Pericardium fibroblast (primary cell): Measurements from ENCODE around the gene CREBBP. TPM values are rescaled to one million over a fixed set of nuclear protein-coding genes. Genes with fewer than 3 reads are reported as not detected.

Experiments used
- total RNA-seq: library from RNA; depleted of rRNA; stranded (reverse); fragments of >200 nt; gene quantifications from 2 replicates; pipeline ENCODE4 v1.2.3, GENCODE V29; 2015

CREBBP gene
- 20.7 and 22.7 TPM in 2 replicates for total RNA-seq

GRCh38 chr16:3880623-3881498 lies at the start of gene CREBBP:
CREBBP (minus strand) TSS chr16:3880713; CDS start chr16:3879916, 797 bp downstream.

GRCh38 chr16:3717235-3718018 lies 163.1 kb downstream of the CREBBP start, which contains the start of gene TRAP1:
TRAP1 (minus strand) TSS chr16:3717524; CDS start chr16:3717508, 16 bp downstream.

Other genes with a start within 250 kb of the CREBBP start
- 6.8 and 9.1 TPM in 2 replicates for gene DNASE1, start 226.0 kb downstream of the CREBBP start, total RNA-seq
- 53.2 and 63.9 TPM in 2 replicates for gene TRAP1, start 163.2 kb downstream of the CREBBP start, total RNA-seq
- 23.6 and 30.2 TPM in 2 replicates for gene ADCY9, start 235.7 kb upstream of the CREBBP start, total RNA-seq